Endothelial cell of umbilical vein (primary cell): ENCODE data around the gene NENF.

ENCODE experiments used
- CTCF ChIP-seq, 2 donors: IDR thresholded peaks; 1 replicate in 1 of 2; 2 replicates in 1 of 2; pipeline ENCODE4 v1.5.1; 2011; ENCODE audit warnings: low read length in 2 of 2, mild to moderate bottlenecking in 2 of 2, moderate library complexity in 2 of 2, control low read depth in 1 of 2, inconsistent platforms in 1 of 2, low read depth in 1 of 2; ENCODE audit not compliant: insufficient read depth in 1 of 2; ENCODE audit errors: extremely low read depth in 1 of 2
- EZH2 ChIP-seq: IDR thresholded peaks from 2 replicates; pipeline ENCODE4 v1.6.1; 2012; ENCODE audit warnings: borderline replicate concordance, low read depth, mild to moderate bottlenecking, moderate library complexity, low read length, inconsistent platforms; ENCODE audit not compliant: severe bottlenecking
- JUN ChIP-seq: IDR thresholded peaks from 2 replicates; pipeline ENCODE4 v1.6.1; 2011; ENCODE audit warnings: borderline replicate concordance, low read depth; ENCODE audit not compliant: insufficient read length, insufficient read depth
- POLR2A ChIP-seq: IDR thresholded peaks from 2 replicates; pipeline ENCODE4 v1.6.1; 2012; ENCODE audit warnings: low read depth, mild to moderate bottlenecking, control low read depth, low read length
- POLR2AphosphoS5 ChIP-seq: IDR thresholded peaks from 2 replicates; pipeline ENCODE4 v1.6.1; 2012; ENCODE audit warnings: low read depth, mild to moderate bottlenecking, control low read depth, low read length, moderate library complexity; ENCODE audit not compliant: insufficient read depth
- TF ChIP-seq, protein P1 (sequence below): IDR thresholded peaks from 2 replicates; pipeline ENCODE4 v1.6.1; 2011; ENCODE audit not compliant: insufficient read depth, insufficient read length

- TF ChIP-seq JUN = no peak
- TF ChIP-seq POLR2A = no peak
- TF ChIP-seq POLR2AphosphoS5 = no peak
- TF ChIP-seq, protein P1, sequence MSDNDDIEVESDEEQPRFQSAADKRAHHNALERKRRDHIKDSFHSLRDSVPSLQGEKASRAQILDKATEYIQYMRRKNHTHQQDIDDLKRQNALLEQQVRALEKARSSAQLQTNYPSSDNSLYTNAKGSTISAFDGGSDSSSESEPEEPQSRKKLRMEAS = no peak
- TF ChIP-seq CTCF (IDR thresholded peaks at IDR 0.05; ENCODE audit: extremely low read depth in 1 of 2, insufficient read depth in 1 of 2, low read depth in 1 of 2, low read length in 2 of 2) = no peak
- TF ChIP-seq EZH2 = no peak
These were observed 11.6 kb upstream of the NENF start for GRCh38 chr1:212421165-212421564.
